Liver (tissue), 9 donors: ENCODE measurements around the gene DEFB114. TPM values are rescaled to one million over a fixed set of nuclear protein-coding genes. Genes with fewer than 3 reads are reported as not detected.

Source experiments
- DNase-seq: peaks from one replicate; pipeline ENCODE4 v3.0.0-alpha.2; 2017; ENCODE audit warnings: low spot score
- H3K27ac ChIP-seq, 2 donors: one replicate each; pipeline ENCODE4 v1.7.0; 2013; ENCODE audit warnings: inconsistent platforms in 2 of 2, low read length in 2 of 2, control low read depth in 1 of 2, low read depth in 1 of 2, mild to moderate bottlenecking in 1 of 2
- H3K27me3 ChIP-seq, 4 donors: one replicate each; pipeline versions ENCODE4 v1.6.1 to v1.7.0; 2013; ENCODE audit warnings: low read length in 3 of 4, inconsistent platforms in 1 of 4, mild to moderate bottlenecking in 1 of 4, moderate library complexity in 1 of 4; ENCODE audit not compliant: control insufficient read depth in 4 of 4, insufficient read depth in 4 of 4
- H3K36me3 ChIP-seq, 4 donors: one replicate each; pipeline versions ENCODE4 v1.6.1 to v1.7.0; 2013; ENCODE audit warnings: low read length in 3 of 4, mild to moderate bottlenecking in 3 of 4, low read depth in 1 of 4, moderate library complexity in 1 of 4; ENCODE audit not compliant: control insufficient read depth in 4 of 4, insufficient read depth in 3 of 4
- H3K4me1 ChIP-seq, 4 donors: one replicate each; pipeline versions ENCODE4 v1.6.1 to v1.7.0; 2013; ENCODE audit warnings: low read length in 3 of 4, mild to moderate bottlenecking in 3 of 4, moderate library complexity in 1 of 4; ENCODE audit not compliant: control insufficient read depth in 4 of 4, insufficient read depth in 4 of 4
- H3K4me3 ChIP-seq, 3 donors: one replicate each; pipeline versions ENCODE4 v1.6.1 to v1.7.0; 2013; ENCODE audit warnings: low read length in 3 of 3, control low read depth in 1 of 3, low read depth in 1 of 3, mild to moderate bottlenecking in 1 of 3
- H3K9ac ChIP-seq, 2 donors: one replicate each; pipeline ENCODE4 v1.7.0; 2013; ENCODE audit warnings: low read length in 2 of 2, mild to moderate bottlenecking in 2 of 2, moderate library complexity in 2 of 2, control low read depth in 1 of 2, low read depth in 1 of 2
- H3K9me3 ChIP-seq, 4 donors: one replicate each; pipeline versions ENCODE4 v1.6.1 to v1.7.0; 2013; ENCODE audit warnings: low read length in 3 of 4; ENCODE audit not compliant: control insufficient read depth in 4 of 4
- CTCF ChIP-seq: fragments of 150-350 bp; IDR thresholded peaks from 2 replicates; pipeline ENCODE4 v1.5.1; 2017; ENCODE audit warnings: improper control_type of control experiment, low read depth, low read length; ENCODE audit not compliant: missing input control
- EGR1 ChIP-seq, 2 donors: IDR thresholded peaks; 2 replicates each; pipeline ENCODE4 v1.6.1; 2016 to 2018; ENCODE audit warnings: antibody characterized with exemption in 2 of 2, low read depth in 2 of 2
- FOXA1 ChIP-seq: IDR thresholded peaks from 2 replicates; pipeline ENCODE4 v1.6.1; 2016; ENCODE audit warnings: antibody characterized with exemption
- GABPA ChIP-seq, 2 donors: IDR thresholded peaks in 1 of 2; conservative IDR thresholded peaks in 1 of 2; 2 replicates each; pipeline ENCODE4 v1.6.1; 2016; ENCODE audit warnings: antibody characterized with exemption in 2 of 2, mild to moderate bottlenecking in 1 of 2, moderate library complexity in 1 of 2
- HNF4A ChIP-seq, 2 donors: conservative IDR thresholded peaks; 2 replicates each; pipeline ENCODE4 v1.6.1; 2016; ENCODE audit warnings: antibody characterized with exemption in 2 of 2, mild to moderate bottlenecking in 2 of 2
- HNF4G ChIP-seq: IDR thresholded peaks from 2 replicates; pipeline ENCODE4 v1.6.1; 2016; ENCODE audit warnings: antibody characterized with exemption
- JUND ChIP-seq, 2 donors: IDR thresholded peaks; 2 replicates each; pipeline ENCODE4 v1.6.1; 2016; ENCODE audit warnings: antibody characterized with exemption in 2 of 2
- MAX ChIP-seq: IDR thresholded peaks from 2 replicates; pipeline ENCODE4 v1.6.1; 2016; ENCODE audit warnings: antibody characterized with exemption
- NR2F2 ChIP-seq: IDR thresholded peaks from 2 replicates; pipeline ENCODE4 v1.6.1; 2016; ENCODE audit warnings: antibody characterized with exemption
- RAD21 ChIP-seq, 2 donors: IDR thresholded peaks; 2 replicates each; pipeline ENCODE4 v1.6.1; 2016; ENCODE audit warnings: antibody characterized with exemption in 2 of 2, mild to moderate bottlenecking in 2 of 2
- REST ChIP-seq: IDR thresholded peaks from 2 replicates; pipeline ENCODE4 v1.6.1; 2016; ENCODE audit warnings: antibody characterized with exemption, mild to moderate bottlenecking
- RXRA ChIP-seq, 2 donors: IDR thresholded peaks; 2 replicates each; pipeline ENCODE4 v1.6.1; 2017 to 2018; ENCODE audit warnings: antibody characterized with exemption in 2 of 2, mild to moderate bottlenecking in 1 of 2
- SP1 ChIP-seq: IDR thresholded peaks from 2 replicates; pipeline ENCODE4 v1.6.1; 2018; ENCODE audit warnings: antibody characterized with exemption, mild to moderate bottlenecking
- TAF1 ChIP-seq: conservative IDR thresholded peaks from 2 replicates; pipeline ENCODE4 v1.6.1; 2016; ENCODE audit warnings: antibody characterized with exemption, mild to moderate bottlenecking
- YY1 ChIP-seq: IDR thresholded peaks from 2 replicates; pipeline ENCODE4 v1.6.1; 2016; ENCODE audit warnings: antibody characterized with exemption, mild to moderate bottlenecking
- WGBS: extraction: QIAGEN DNeasy Blood & Tissue Kit; methylation state at CpG from one replicate; pipeline ENCODE4 v1.1.7; 2013; 5-methylcytosine and 5-hydroxymethylcytosine counted together
- polyA plus RNA-seq, 2 donors: library from polyadenylated mRNA; stranded (reverse) in 1 of 2; unstranded in 1 of 2; fragments of 200-250 nt in 1 of 2; fragments of >200 nt in 1 of 2; fragmentation: Nextera tagmentation in 1 of 2; extraction: Ambion mirVana in 1 of 2; gene quantifications; one replicate each; pipeline versions ENCODE4 v1.2.1 to v1.2.3, GENCODE V29; 2013 to 2015
- total RNA-seq, 2 donors: library from RNA; depleted of rRNA; stranded (reverse); fragments of >200 nt; gene quantifications; one replicate each; pipeline ENCODE4 v1.2.3, GENCODE V29; 2014
- TF ChIP-seq, protein P1 (sequence below): IDR thresholded peaks from 2 replicates; pipeline ENCODE4 v1.6.1; 2016; ENCODE audit warnings: antibody characterized with exemption
- donor health status: healthy.
- donor health status: healthy.
- donor health status: healthy.
- donor health status: healthy.
- donor health status: healthy.

Gene DEFB114
- total and polyA plus RNA-seq, 4 donors: not detected

GRCh38 chr6:49978332-49979226 lies 14.6 kb upstream of the DEFB114 start (continued):
- TF ChIP-seq SP1: no peak
- TF ChIP-seq GABPA (IDR thresholded peaks at IDR 0.05 in 1 of 2, conservative IDR thresholded peaks at IDR 0.05 in 1 of 2): no peak
- TF ChIP-seq JUND (IDR thresholded peaks at IDR 0.05): no peak
- TF ChIP-seq FOXA1: no peak
- no peak for TF ChIP-seq MAX
- no peak for TF ChIP-seq EGR1 (IDR thresholded peaks at IDR 0.05; ENCODE audit: low read depth in 2 of 2)
- TF ChIP-seq NR2F2: no peak
- TF ChIP-seq RXRA (IDR thresholded peaks at IDR 0.05): no peak
- TF ChIP-seq TAF1: no peak
- no peak for TF ChIP-seq HNF4A (conservative IDR thresholded peaks at IDR 0.05)

GRCh38 chr6:49969605-49970004 lies 5.6 kb upstream of the DEFB114 start, which contains the start of gene DEFB113:
Gene DEFB113 (minus strand): TSS chr6:49969625. CDS start chr6:49969625, 0 bp downstream.
- Histone ChIP-seq H3K9ac (no peak within 1 kb of the TSS), H3K36me3 (no peaks in the 10 kb centered on the region), H3K4me1 (no peaks in the 10 kb centered on the region), H3K4me3 (no peak within 1 kb of the TSS), H3K9me3 (no peaks in the 10 kb centered on the region), H3K27ac (no peak within 1 kb of the TSS), H3K27me3 (no peaks in the 10 kb centered on the region)
- no peak for DNase-seq
- TF ChIP-seq REST (no peak), RXRA (IDR thresholded peaks at IDR 0.05) (no peak), YY1 (no peak), GABPA (IDR thresholded peaks at IDR 0.05 in 1 of 2, conservative IDR thresholded peaks at IDR 0.05 in 1 of 2) (no peak), EGR1 (IDR thresholded peaks at IDR 0.05; ENCODE audit: low read depth in 2 of 2) (no peak), TAF1 (no peak), RAD21 (IDR thresholded peaks at IDR 0.05) (no peak), MAX (no peak), FOXA1 (no peak), CTCF (no peak), HNF4G (no peak), SP1 (no peak)
- TF ChIP-seq, protein P1, sequence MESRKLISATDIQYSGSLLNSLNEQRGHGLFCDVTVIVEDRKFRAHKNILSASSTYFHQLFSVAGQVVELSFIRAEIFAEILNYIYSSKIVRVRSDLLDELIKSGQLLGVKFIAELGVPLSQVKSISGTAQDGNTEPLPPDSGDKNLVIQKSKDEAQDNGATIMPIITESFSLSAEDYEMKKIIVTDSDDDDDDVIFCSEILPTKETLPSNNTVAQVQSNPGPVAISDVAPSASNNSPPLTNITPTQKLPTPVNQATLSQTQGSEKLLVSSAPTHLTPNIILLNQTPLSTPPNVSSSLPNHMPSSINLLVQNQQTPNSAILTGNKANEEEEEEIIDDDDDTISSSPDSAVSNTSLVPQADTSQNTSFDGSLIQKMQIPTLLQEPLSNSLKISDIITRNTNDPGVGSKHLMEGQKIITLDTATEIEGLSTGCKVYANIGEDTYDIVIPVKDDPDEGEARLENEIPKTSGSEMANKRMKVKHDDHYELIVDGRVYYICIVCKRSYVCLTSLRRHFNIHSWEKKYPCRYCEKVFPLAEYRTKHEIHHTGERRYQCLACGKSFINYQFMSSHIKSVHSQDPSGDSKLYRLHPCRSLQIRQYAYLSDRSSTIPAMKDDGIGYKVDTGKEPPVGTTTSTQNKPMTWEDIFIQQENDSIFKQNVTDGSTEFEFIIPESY: no peak
- WGBS: 63% methylated on average over 2 of the region's 2 CpGs
